NCI-H1105 treated with DMSO at 0.1 percent for 48 hours (cell line): ENCODE measurements around the gene PPP1R13L.

ENCODE experiments used
- DNase-seq: peaks from one replicate; lab custom pipeline; 2025; lab: John Stamatoyannopoulos, UW

PPP1R13L gene

GRCh38 chr19:45406226-45407090 lies 1.6 kb upstream of the PPP1R13L start, which contains the start of gene POLR1G:
Gene POLR1G (plus strand): TSS chr19:45406644. CDS start chr19:45406697, 53 bp downstream.
- DNase-seq: peak; percentile 87

- DNase-seq: peak; percentile 87
Measured at GRCh38 chr19:45405435-45406225, 761 bp upstream of the PPP1R13L start.

GRCh38 chr19:45403781-45404556 lies 900 bp downstream of the PPP1R13L start:
- peak; percentile 49 for DNase-seq

DNA sequence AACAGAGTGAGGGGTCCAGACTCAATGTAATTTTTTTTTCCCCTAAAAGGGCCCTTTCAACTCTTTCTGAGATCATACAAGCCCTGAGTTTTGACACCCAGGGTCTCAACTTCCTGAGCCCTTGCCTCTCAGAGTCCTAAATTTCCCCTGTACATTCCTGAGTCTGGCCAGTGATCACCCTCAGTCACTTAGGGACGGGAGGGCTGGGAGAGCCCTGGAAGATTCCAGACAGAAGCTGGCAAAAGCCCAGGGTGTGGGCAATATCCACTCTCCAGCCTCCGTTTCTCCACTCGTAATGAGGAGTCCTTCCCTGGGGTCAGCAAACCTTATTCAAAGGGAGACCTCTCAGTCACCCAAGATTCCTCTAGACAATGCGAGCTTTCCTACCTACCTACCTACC lies 1.6 kb downstream of the PPP1R13L start:
- no peak for DNase-seq

GRCh38 chr19:45402298-45403061 lies 2.4 kb downstream of the PPP1R13L start:
- no peak for DNase-seq

DNA sequence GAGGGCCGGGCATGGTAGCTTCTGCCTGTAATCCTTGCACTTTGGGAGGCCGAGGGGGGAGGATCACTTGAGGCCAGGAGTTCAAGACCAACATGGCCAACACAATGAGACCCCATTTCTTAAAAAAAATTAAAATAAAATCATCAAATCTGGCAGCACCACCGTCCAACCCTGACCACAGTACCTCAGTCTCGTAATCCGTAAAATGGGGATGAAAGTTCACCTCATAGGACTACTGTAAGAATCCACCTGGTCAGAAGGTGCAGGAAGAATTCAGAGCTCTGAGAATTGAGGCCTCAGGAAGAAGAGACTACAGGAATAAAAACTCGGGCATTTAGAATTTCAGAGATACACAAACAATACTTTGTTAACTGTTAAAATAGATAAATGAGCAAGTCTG lies 3.1 kb downstream of the PPP1R13L start:
- no peak for DNase-seq

GRCh38 chr19:45400192-45400591 lies 4.7 kb downstream of the PPP1R13L start:
- peak; percentile 37 for DNase-seq

DNA sequence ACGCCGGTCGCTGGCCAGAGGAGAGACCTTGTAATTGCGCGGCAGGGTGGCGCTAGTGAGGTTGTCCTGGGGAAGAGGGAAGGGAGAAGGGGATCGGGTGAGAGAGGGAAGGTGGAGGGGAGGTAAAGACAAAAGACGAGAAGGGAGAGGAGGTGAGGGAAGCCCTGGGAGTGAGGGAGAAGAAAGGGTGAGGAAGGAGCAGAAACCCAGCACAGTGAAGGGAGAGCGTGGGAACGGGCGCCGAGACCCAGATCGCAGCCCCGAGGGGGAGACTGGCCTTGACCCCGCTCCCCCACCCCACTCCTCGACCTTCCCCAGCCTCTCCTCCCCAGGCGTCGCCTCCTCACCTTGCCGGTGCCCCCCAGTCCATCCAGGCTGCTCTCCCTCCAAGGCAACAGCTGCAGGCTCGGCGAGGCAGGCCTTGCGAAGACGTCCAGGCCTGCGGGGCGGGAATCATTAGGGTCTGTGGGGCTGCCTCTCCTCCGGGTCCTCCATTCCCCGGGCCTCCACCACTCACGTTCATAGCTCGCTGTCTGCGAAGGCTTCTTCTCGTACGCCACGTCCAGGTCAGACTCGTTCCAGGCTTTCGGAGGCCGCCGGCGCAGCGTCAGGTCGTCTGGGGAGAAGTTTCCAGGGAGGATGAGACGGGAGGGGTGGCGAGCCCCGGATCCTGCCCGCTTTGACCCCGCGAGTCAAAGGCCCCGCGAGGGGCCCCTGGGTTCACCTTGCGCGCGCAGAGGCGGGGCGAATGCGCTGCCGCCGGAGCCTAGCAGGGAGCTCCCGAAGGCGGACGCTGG lies 8.8 kb downstream of the PPP1R13L start:
- DNase-seq: no peak

DNA sequence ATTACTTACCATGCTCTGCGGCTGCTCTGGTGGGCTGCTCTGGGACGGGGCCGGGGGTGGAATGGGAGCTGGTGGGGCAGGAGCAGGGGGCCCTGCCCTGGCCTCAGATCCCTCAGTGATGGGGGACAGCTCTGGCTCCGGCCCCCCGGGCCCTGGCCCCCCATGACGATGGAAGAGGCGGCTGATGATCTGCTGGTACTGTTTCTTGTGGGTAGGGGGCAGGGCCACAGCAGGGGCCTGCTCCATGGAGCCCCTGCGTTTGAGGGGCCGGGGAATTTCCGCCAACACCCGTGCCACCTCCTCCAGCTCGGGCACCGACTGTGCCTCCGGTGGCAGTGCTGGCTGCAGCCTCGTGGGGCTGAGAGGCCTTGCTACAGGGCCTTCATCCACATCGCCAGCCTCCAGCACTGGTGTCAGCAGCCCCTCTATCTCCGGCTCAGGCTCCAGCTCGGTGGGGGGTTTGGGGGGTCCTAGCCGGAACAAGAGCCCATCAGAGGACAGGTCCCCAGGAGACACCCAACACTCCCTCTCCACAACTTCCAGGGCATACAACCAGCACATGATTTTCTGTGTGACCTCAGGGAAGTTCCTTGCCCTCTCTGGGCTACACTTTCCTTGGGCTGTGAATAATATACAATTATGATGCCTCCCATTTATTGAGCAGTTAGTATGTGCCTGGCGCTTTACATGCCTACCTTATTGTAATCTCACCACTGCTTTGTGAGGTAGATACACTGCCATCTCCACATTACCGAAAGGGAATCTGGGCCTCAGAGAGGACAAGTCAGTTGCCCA lies 12.8 kb downstream of the PPP1R13L start:
- no peak for DNase-seq

GRCh38 chr19:45391346-45391745 lies 13.5 kb downstream of the PPP1R13L start:
- no peak for DNase-seq

DNA sequence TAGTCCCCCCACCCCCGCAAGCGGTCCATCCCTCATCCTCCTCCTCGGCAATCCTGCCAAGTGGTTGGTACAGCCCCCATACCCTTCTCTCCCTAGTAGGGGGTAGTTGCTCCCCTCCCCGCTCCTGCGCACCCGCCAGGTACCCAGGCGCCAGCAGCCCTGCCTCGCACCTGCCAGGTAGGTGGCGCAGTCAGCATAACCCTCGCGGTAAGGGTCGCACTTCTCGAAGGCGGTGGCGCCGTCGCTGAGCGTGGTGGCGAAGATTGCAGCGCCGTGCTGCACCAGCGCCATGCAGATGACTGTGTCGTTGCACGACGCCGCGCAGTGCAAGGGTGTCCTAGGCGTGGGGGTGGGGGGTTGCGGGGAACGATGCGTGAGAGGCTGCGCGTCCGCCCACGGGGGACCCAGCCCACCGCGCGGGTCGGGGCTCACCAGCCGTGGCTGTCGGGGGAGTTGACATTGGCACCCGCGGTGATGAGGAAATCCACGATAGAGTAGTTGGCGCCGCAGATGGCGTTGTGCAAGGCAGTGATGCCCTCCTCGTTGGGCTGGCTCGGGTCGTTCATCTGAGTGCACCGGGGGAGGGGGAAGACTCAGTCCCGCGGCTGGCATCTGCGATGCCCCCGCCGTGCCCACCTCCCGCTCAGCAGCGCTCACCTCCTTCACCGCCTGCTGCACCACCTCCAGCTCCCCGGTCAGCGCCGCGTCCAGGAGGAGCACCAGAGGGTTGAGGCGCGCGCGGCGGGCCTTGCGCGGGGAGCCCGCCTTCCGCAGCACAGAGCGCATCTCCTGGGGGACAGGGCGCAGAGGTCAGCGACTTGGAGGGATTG lies 19.3 kb downstream of the PPP1R13L start:
- peak; percentile 59 for DNase-seq

- no peak for DNase-seq
Measured at GRCh38 chr19:45382426-45382825, 22.4 kb downstream of the PPP1R13L start.

- no peak for DNase-seq
Measured at GRCh38 chr19:45380107-45380506, 24.8 kb downstream of the PPP1R13L start.

GRCh38 chr19:45376045-45376724 lies 28.7 kb downstream of the PPP1R13L start:
- no peak for DNase-seq

DNA sequence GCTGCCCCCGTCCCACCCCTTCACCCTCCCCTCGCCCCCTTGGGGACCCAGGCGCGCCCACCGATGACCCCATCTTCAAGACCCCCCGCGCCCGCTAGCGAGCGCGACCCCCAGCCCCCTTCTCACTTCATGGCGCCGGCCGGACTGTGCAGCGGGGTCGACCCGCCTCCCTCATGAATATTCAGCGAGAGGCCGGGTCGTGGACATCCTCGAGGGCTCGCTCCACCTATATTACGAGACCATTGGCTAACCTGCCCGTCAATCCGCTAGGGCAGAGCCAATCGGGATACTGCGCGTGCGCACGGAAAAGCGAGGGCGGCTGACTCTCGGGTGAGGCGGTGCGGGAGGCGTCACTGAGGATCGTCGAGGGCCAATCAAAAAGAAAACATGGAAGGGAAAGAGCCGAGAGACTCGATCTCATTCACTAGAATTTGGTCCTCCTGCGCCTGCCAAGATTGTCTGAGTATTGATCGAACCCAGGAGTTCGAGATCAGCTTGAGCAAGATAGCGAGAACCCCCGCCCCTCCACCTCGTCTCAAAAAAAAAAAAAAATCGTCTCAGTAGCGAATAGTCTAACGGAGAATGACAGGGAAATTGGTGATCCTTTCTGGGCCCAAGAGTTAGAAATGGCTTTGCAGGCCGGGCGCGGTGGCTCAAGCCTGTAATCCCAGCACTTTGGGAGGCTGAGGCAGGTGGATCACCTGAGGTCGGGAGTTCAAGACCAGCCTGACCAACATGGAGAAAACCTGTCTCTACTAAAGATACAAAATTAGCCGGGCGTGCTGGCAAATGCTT lies 34.3 kb downstream of the PPP1R13L start, which contains the start of gene ERCC2:
TSS of gene ERCC2 (minus strand) at position 164 of the 795 bp plus-strand sequence. CDS start at position 131, 33 bp downstream.
- DNase-seq: peak; percentile 96

DNA sequence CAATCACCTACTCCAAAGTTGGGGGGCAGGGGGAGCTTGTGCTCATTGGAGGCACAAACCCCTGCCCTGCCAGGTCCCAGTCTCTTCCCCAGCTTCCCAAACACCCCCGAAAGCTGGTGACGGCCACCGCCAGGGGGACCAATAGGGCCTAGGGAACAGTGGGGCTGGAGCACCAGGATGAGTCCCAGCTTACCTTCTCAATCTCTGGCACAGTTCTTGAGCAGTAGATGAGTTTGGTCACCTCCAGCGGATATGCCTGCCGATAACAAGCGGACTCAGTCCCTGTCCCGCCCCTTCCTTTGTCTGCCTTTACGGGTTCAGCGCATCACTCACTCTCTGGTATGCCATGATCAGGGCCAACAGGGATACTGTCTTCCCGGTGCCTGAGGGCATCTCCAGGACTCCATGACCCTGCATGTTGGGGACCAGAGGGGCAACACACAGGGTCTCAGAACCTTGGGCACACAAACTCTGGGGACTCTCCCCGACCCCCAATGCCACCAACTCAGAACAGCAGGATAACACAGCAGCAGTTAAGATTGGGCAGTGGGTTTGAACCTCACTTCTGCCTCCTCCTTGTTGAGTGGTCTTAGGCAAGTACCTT lies 36.0 kb downstream of the PPP1R13L start:
- no peak for DNase-seq

- no peak for DNase-seq
Measured at GRCh38 chr19:45368127-45368526, 36.7 kb downstream of the PPP1R13L start.
